ENCODE measurements around the gene ADGRG4.
"Not testable (repeated sequence)": the region's sequence is repeated elsewhere in the genome, so short reads cannot be mapped to it uniquely, and the experiment has no call there.

ADGRG4 gene

DNA sequence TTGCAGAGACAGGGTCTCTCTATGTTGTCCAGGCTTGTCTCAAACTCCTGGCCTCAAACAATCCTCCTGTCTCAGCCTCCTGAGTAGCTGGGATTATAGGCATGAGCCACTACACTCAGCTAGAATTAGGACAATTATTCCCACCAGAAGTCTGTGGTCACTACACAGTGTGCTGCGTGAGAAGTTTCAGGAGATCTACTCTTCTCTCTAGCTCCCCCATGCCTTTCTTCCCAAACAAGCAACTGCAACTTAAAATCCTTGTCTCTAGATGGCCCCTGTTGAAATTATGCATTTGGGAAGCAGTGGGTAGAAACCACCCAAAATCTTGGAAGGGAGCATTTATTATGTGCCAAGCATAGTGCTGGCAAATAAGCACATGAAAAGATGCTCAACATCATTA is 28.4 kb upstream of the ADGRG4 start:
- Mint-ChIP-seq H3K9me3 (no peaks in the 10 kb centered on the region), H3K4me3 (no peak overlapping the region), H3K27ac (no peak overlapping the region), H3K36me3 (ENCODE audit: low read depth) (no peaks in the 10 kb centered on the region), H3K4me1 (ENCODE audit: low read depth) (no peaks in the 10 kb centered on the region), H3K27me3 (no peaks in the 10 kb centered on the region)

DNA sequence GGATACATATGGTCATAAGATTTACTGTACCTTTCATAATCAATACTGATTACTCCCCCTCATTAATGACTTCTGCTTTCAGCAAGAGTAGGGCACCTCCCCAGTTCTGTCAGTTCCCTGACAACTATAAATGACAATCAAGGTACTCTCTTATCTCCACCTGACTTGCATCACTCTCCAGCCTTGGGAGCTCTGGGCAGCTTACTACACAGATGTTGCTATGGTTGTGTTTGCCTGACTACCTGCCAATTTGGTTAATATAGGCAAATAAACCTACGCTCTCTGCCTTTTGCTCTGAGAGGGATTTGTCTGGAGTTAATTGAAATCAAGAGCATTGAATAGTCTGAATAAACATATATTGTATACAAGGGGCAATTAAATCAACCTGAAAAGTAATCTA is 26.8 kb upstream of the ADGRG4 start:
- Mint-ChIP-seq H3K27me3 (no peaks in the 10 kb centered on the region), H3K4me3 (no peak overlapping the region), H3K27ac (no peak overlapping the region), H3K9me3 (no peaks in the 10 kb centered on the region), H3K36me3 (ENCODE audit: low read depth) (no peaks in the 10 kb centered on the region), H3K4me1 (ENCODE audit: low read depth) (no peaks in the 10 kb centered on the region)

DNA sequence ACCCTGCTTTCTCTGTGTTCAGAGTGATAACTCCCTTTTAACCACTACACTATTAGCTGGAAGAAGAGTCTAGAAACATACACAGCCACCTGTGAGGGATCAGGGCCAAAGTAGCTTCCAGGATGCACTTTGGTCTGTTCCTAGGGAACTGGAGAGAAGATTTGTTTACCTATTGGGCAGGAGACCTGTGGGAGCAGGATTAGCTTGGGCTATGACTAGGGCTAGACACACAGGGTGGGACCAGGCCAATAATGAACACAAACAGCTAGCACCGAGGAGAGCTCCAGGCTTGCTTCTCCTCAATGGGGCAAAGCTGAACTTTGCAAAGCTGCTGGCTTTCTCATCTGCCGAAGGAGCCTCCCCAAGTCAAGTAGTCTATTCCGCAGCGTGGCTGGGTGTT is 25.2 kb upstream of the ADGRG4 start:
- no peak overlapping the region for H3K27ac Mint-ChIP-seq
- no peaks in the 10 kb centered on the region for H3K27me3 Mint-ChIP-seq
- H3K4me1 Mint-ChIP-seq (ENCODE audit: low read depth): no peaks in the 10 kb centered on the region
- no peaks in the 10 kb centered on the region for H3K9me3 Mint-ChIP-seq
- no peak overlapping the region for H3K4me3 Mint-ChIP-seq
- no peaks in the 10 kb centered on the region for H3K36me3 Mint-ChIP-seq (ENCODE audit: low read depth)

DNA sequence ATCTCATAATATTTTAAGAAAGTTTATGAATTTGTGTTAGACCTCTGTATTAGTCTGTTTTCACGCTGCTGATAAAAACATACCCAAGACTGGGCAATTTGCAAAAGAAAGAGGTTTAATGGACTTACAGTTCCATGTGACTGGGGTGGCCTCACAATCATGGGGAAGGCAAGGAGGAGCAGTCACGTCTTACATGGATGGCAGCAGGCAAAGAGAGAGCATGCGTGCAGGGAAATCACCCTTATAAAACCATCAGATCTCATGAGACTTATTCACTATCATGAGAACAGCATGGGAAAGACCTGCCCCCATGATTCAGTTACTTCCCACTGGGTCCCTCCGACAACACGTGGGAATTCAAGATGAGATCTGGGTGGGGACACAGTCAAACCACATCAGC is 14.4 kb upstream of the ADGRG4 start:
- not testable (repeated sequence) for H3K36me3 Mint-ChIP-seq (ENCODE audit: low read depth); H3K27ac Mint-ChIP-seq; H3K4me3 Mint-ChIP-seq; H3K9me3 Mint-ChIP-seq; H3K27me3 Mint-ChIP-seq; H3K4me1 Mint-ChIP-seq (ENCODE audit: low read depth)

DNA sequence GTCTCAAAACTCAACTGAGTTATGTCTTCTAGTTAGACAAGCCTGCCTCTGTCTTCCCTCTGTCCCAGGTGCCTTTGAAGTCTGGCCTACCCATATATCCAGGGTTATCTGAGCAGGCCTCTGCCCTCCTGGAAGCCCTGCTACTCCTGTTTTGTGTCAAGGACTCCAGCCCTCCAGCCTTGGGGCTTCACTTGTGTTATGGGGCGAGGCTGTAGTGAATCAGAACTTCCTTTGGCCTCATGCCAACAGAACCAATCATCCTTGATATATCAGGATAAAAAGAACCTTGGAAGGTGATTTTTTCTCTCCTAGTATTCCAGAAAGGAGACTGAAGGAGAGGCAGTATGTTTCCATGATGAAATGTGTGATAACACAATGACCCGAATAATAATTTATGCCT is 8.9 kb upstream of the ADGRG4 start:
- Mint-ChIP-seq H3K9me3 (no peaks in the 10 kb centered on the region), H3K27me3 (no peaks in the 10 kb centered on the region), H3K4me1 (ENCODE audit: low read depth) (no peaks in the 10 kb centered on the region), H3K4me3 (no peak overlapping the region), H3K36me3 (ENCODE audit: low read depth) (no peaks in the 10 kb centered on the region), H3K27ac (no peak overlapping the region)

DNA sequence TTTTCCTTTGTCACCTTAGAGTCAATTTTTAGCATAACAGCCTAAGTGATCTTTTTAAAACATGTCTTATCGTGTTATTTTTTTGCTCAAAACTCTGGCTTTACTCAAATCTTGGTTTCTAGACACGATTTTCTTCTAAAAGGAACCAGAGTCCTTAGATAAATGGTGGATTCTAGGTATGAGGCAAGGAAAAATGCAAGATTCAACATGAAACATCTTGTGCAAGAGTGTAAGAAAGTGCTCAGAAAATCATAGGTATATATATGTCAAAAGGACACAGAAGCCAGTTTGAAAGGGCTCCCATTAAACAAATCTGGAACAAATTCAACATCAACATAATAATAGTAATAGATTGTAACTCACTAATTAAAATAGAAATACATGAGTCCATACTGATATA is 8.1 kb upstream of the ADGRG4 start:
- Mint-ChIP-seq H3K27me3 (no peaks in the 10 kb centered on the region), H3K4me3 (no peak overlapping the region), H3K4me1 (ENCODE audit: low read depth) (no peaks in the 10 kb centered on the region), H3K9me3 (no peaks in the 10 kb centered on the region), H3K36me3 (ENCODE audit: low read depth) (no peaks in the 10 kb centered on the region), H3K27ac (no peak overlapping the region)

DNA sequence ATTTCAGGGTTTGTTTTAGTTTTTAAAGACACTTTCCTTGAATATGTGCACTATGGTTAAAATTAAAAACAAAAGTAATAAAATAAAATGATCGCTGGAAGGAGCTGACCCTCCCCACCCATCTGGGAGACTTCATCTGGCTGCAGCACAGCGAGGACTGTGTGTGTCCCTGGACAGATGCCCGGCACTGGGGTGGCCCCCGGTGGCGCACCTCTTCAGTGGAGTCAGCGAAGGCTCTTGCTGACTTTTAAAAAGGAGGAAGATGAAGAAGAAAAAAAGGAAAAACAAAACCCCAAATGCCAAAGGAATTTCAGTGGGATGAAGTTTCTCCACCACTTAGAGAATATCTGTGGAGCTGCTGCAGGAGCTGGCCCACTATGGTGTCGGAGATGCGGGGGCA is 5.4 kb upstream of the ADGRG4 start:
- Mint-ChIP-seq H3K4me1 (ENCODE audit: low read depth) (no peaks in the 10 kb centered on the region), H3K27ac (no peak overlapping the region), H3K27me3 (no peaks in the 10 kb centered on the region), H3K4me3 (no peak overlapping the region), H3K9me3 (no peaks in the 10 kb centered on the region), H3K36me3 (ENCODE audit: low read depth) (no peaks in the 10 kb centered on the region)

DNA sequence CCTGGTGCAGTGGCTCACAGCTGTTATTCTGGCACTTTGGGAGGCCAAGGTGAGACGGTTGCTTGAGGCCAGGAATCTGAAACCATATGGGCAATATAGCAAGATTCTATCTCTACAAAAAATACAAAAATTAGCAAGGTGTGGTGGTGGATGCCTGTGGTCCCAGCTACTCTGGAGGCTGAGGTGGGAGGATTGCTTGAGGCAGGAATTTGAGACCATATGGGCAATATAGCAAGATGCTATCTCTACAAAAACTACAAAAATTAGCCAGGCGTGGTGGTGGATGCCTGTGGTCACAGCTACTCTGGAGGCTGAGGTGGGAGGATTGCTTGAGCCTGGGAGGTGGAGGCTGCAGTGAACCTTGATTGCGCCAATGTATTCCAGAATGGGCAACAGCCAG is 2.3 kb downstream of the ADGRG4 start:
- H3K4me1 Mint-ChIP-seq (ENCODE audit: low read depth): no peaks in the 10 kb centered on the region
- H3K27ac Mint-ChIP-seq: no peak overlapping the region
- no peaks in the 10 kb centered on the region for H3K36me3 Mint-ChIP-seq (ENCODE audit: low read depth)
- no peak overlapping the region for H3K4me3 Mint-ChIP-seq
- peaks cover 4% of the 10 kb centered on the region for H3K27me3 Mint-ChIP-seq
- no peaks in the 10 kb centered on the region for H3K9me3 Mint-ChIP-seq

DNA sequence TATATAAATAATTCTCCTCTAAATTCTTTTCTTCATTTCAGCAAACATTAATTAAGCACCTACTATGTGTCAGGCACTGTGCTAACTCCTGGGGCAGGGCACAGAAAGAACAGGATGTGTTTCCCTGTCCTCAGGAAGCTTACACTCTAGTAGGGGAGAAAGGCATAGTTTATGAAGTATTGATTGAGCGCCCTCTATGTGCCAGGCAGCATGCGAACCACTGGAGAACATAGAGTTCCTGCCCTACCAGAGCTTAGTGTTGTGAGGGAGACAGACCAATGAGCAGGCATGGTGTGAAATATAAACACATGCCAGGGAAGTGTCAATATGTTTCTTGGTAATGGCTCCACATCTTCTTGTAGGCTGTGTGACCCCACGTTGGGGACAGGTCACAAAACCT is 3.7 kb downstream of the ADGRG4 start:
- Mint-ChIP-seq H3K36me3 (ENCODE audit: low read depth) (no peaks in the 10 kb centered on the region), H3K4me3 (no peak overlapping the region), H3K27ac (no peak overlapping the region), H3K4me1 (ENCODE audit: low read depth) (no peaks in the 10 kb centered on the region), H3K9me3 (no peaks in the 10 kb centered on the region), H3K27me3 (peaks cover 4% of the 10 kb centered on the region)

DNA sequence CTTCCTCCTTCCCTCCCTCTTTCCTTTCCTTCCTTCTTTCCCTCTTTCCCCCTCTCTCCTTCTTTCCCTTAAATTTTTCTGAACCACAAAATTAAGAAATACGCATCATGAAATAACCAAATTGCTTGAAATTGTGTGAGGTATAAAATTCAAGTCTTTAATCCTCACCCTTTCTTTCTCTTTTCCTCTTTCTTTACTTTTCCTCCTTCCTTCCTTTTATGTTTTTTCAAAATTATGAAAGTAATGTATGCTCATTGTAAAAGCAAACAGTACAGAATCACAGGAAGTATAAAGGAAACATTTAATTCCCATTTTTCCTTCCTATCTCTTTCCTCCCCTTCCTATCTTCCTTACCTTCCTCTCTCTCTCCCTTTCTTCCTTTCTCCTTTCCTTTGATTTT is 5.4 kb downstream of the ADGRG4 start:
- Mint-ChIP-seq H3K4me1 (ENCODE audit: low read depth) (no peaks in the 10 kb centered on the region), H3K9me3 (no peaks in the 10 kb centered on the region), H3K27ac (no peak overlapping the region), H3K27me3 (peaks cover 4% of the 10 kb centered on the region), H3K36me3 (ENCODE audit: low read depth) (no peaks in the 10 kb centered on the region), H3K4me3 (no peak overlapping the region)

DNA sequence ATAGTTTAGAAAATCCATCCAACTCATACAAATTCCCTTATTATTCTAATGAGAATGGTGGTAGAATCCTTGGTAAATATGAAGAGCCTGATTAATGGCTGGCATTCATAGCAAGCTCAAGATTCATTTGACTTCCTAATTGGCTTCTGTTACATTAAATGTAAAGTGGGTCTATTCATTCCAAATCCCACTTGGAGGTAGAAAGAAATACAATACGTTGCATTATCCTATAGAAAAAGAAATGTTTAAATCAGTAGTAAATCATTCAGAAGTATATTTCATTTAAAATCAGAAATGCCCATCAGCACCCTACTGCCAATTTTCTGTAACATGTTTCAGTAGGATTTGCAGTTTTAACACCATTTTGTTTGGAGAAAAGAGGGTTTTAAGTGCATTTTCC is 6.7 kb downstream of the ADGRG4 start:
- H3K27me3 Mint-ChIP-seq: peaks cover 4% of the 10 kb centered on the region
- no peaks in the 10 kb centered on the region for H3K9me3 Mint-ChIP-seq
- H3K27ac Mint-ChIP-seq: no peak overlapping the region
- no peaks in the 10 kb centered on the region for H3K36me3 Mint-ChIP-seq (ENCODE audit: low read depth)
- H3K4me1 Mint-ChIP-seq (ENCODE audit: low read depth): no peaks in the 10 kb centered on the region
- H3K4me3 Mint-ChIP-seq: no peak overlapping the region

DNA sequence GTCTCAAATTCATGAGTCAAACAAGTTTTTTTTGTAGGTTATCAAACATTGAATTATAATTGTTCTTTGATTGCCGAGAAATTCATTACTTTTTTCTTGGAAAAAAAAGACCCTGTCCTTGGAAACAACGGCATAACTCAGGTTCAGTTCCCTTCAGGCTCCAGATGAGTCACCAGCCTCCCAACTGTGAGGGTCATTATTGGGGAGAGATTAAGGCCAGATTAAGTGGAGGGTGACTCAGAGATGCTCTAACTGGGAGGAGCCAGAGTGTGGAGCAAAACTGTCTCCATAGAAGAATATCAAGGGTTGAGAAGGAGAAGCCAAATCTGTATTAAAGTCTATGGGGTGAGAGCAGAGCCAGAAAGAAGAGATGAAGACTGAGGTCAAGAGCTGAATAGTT is 9.6 kb downstream of the ADGRG4 start:
- H3K36me3 Mint-ChIP-seq (ENCODE audit: low read depth): no peaks in the 10 kb centered on the region
- H3K27ac Mint-ChIP-seq: no peak overlapping the region
- H3K4me3 Mint-ChIP-seq: no peak overlapping the region
- no peaks in the 10 kb centered on the region for H3K9me3 Mint-ChIP-seq
- H3K4me1 Mint-ChIP-seq (ENCODE audit: low read depth): no peaks in the 10 kb centered on the region
- peaks cover 4% of the 10 kb centered on the region for H3K27me3 Mint-ChIP-seq

DNA sequence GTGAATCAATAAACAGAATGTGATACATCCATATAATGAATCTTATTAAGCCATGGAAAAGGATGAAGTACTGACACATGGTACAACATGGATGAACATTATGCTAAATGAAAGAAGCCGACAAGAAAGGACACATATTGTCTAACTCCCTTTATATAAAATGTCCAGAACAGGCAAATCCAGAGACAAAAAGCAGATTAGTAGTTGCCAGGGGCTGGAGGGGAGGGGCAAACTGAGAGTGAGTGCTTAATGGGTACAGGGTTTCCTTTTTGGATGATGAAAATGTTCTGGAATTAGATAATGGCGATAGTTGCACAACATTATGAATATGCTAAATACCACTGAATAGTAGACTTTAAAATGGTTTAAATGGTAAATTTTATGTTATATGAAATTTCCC is 17.4 kb downstream of the ADGRG4 start:
- Mint-ChIP-seq H3K27me3 (no peaks in the 10 kb centered on the region), H3K4me3 (no peak overlapping the region), H3K36me3 (ENCODE audit: low read depth) (no peaks in the 10 kb centered on the region), H3K9me3 (no peaks in the 10 kb centered on the region), H3K27ac (no peak overlapping the region), H3K4me1 (ENCODE audit: low read depth) (no peaks in the 10 kb centered on the region)

DNA sequence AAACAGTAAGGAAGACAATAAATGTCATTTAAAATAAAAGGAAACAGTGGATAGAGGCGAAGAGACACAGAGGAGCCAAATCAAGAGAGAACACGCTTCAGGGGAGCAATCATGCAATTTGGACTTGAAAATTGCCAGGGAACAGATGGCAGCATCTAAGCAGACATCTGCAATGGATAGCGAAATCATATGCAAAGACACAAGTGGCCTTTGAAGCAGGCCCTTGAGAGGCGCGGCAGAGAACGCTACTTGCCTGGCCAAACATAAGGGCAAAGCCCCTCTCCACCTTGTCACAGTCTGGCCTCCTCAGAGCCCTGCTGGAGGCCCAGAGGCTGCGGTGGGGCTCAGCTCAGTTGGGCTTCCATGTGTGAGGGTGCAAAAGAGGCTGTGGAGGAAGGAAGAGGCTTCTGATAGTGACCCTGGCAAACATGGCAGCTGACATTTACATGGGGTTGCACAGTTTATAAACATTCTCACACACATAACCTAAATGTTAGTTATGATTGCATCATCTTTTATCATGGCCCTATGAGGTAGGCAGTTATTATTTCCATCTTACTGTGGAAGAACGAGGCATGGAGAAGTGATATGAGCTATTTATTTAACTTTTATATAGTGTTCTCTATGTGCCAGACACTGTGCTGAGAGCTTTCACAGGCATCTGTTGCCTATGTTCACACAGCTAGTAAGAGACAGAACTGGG is 18.3 kb downstream of the ADGRG4 start:
- H3K27me3 Mint-ChIP-seq: no peaks in the 10 kb centered on the region
- no peaks in the 10 kb centered on the region for H3K4me1 Mint-ChIP-seq (ENCODE audit: low read depth)
- no peak overlapping the region for H3K27ac Mint-ChIP-seq
- no peaks in the 10 kb centered on the region for H3K36me3 Mint-ChIP-seq (ENCODE audit: low read depth)
- no peaks in the 10 kb centered on the region for H3K9me3 Mint-ChIP-seq
- H3K4me3 Mint-ChIP-seq: no peak overlapping the region

DNA sequence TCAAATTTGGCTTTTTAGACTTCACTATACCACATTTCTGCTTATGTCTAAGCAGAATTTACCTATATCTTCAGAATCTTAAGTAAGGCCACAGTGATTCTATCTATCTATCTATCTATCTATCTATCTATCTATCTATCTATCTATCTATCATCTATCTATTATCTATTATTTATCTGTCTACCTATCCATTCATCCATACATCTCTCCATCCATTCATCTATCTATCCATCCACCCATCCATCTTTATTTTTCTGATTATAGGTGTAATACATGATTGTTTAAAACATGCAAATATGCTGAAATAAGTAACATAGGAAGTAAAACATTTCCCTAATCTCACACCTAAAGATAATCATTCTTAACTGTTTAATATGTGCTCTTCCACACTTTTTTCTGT is 18.8 kb downstream of the ADGRG4 start:
- H3K27ac Mint-ChIP-seq: no peak overlapping the region
- H3K27me3 Mint-ChIP-seq: no peaks in the 10 kb centered on the region
- no peaks in the 10 kb centered on the region for H3K36me3 Mint-ChIP-seq (ENCODE audit: low read depth)
- no peaks in the 10 kb centered on the region for H3K9me3 Mint-ChIP-seq
- H3K4me3 Mint-ChIP-seq: no peak overlapping the region
- H3K4me1 Mint-ChIP-seq (ENCODE audit: low read depth): no peaks in the 10 kb centered on the region

DNA sequence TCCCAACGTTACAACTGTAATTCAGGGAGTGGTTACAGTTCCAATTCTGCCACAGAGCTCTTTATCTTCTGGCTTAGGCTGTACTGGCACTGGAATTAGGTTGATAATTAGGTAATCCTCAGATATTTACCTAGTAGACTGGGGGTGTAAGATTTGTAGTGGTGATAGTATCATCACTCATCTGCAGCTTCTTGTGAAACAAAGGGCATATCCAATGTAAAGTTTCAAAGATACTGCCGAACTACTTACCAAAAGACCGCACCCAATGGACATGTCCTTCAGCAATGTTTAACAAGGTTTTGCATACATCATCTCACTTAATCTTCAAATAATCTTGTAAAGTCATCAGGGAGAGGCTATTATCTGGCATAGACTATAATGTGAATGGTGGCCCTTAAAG is 20.8 kb downstream of the ADGRG4 start:
- no peaks in the 10 kb centered on the region for H3K27me3 Mint-ChIP-seq
- no peak overlapping the region for H3K27ac Mint-ChIP-seq
- H3K36me3 Mint-ChIP-seq (ENCODE audit: low read depth): no peaks in the 10 kb centered on the region
- H3K4me3 Mint-ChIP-seq: no peak overlapping the region
- no peaks in the 10 kb centered on the region for H3K4me1 Mint-ChIP-seq (ENCODE audit: low read depth)
- no peaks in the 10 kb centered on the region for H3K9me3 Mint-ChIP-seq
